ENCODE results near the gene IP6K1.

IP6K1 gene

DNA sequence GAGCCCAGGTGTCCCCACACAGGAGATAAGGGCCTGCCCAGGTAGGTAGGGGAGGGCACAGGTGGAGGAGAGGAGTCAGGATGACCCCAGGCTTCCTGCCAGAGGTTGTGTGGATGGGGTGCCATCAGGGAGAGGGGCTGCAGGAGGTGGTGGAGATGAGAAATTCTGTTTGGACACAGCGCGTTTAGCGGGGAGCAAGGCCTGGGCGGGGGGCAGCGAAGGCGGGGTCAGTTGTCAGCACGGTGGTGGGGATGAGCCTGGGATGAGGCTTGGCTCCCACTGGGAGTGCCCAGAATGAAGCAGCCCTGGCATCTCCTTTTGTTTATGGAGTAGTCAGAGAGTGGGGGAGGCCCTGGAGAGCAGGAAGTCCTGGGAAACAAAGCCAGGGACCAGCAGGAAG is 82.4 kb downstream of the IP6K1 start:
- H3K4me1 ChIP-seq (ENCODE audit: control insufficient read depth, insufficient read depth, low read length) = no peaks in the 10 kb centered on the region
- ChIA-PET POLR2A (no interaction called here), CTCF (interaction anchor here (0.7 to 4.7 kb wide), 3 partner anchors 15 to 135 kb away, joined by 4 to 36 read pairs (median 4); no protein-coding TSS in a partner anchor)

DNA sequence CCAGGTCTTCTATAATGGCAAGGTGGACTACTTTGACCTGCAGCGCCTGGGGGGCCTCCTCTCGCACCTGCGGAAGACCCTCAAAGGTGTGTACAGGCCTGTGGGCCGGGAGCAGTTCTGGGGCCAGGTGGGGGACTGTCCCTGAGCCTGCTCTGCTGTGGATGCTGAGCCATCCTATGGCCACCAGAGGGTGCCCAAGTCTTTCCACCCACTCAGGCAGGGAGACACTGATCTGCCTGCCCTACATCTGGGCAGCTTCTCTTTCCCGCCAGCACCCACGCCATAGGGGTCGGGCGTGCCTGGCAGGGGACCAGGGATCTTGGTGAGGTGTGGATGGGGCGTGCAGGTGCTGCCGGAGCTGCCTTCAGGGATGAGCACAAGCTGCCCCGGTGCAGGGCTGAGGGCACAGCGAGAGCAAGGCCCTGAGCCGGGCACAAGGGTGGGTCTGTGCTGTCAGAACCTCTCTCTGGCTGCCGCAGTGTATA is 82.9 kb downstream of the IP6K1 start:
- no peaks in the 10 kb centered on the region for H3K4me1 ChIP-seq (ENCODE audit: control insufficient read depth, insufficient read depth, low read length)
- no peak overlapping the region for H3K27ac ChIP-seq (ENCODE audit: extremely low read depth, low read depth, low read length)
- H3K9me3 ChIP-seq (ENCODE audit: control insufficient read depth, insufficient read depth, low read depth, low read length) = no peaks in the 10 kb centered on the region
- H3K36me3 ChIP-seq (ENCODE audit: control insufficient read depth in 2 of 2, insufficient read depth in 1 of 2, low read length in 2 of 2) = peaks cover 0 to 91% of the 10 kb centered on the region in 2 experiments; a peak in 2 of 3 replicates
- ChIA-PET POLR2A (no interaction called here), CTCF (interaction anchor here (0.7 to 4.7 kb wide), 4 partner anchors 16 to 136 kb away, joined by 4 to 36 read pairs (median 4); no protein-coding TSS in a partner anchor)
- H3K4me3 ChIP-seq (ENCODE audit: low read depth, low read length) = no peak overlapping the region
- TF ChIP-seq ZNF302 (tag by site-specific recombination; IDR thresholded peaks at IDR 0.05; ENCODE audit: low read depth) (no peak), ZSCAN23 (tag by site-specific recombination; IDR thresholded peaks at IDR 0.05) (no peak), ZNF121 (tag by site-specific recombination; IDR thresholded peaks at IDR 0.05) (no peak), ZBTB48 (tag by site-specific recombination; IDR thresholded peaks at IDR 0.05) (0 out of 2 replicates have a peak, but pooled peaks have one; percentile 40), ZEB2 (tag by site-specific recombination; IDR thresholded peaks at IDR 0.05) (peak; percentile 17; the same call in 1 of the 2 replicates), ZNF600 (tag by site-specific recombination; IDR thresholded peaks at IDR 0.05) (no peak), ZSCAN30 (tag by site-specific recombination; IDR thresholded peaks at IDR 0.05) (no peak), ZNF610 (tag by site-specific recombination; IDR thresholded peaks at IDR 0.05; ENCODE audit: borderline replicate concordance) (no peak), EGR2 (tag by site-specific recombination; IDR thresholded peaks at IDR 0.05; ENCODE audit: low read depth) (peak; percentile 81)
- TF ChIP-seq, protein P1, sequence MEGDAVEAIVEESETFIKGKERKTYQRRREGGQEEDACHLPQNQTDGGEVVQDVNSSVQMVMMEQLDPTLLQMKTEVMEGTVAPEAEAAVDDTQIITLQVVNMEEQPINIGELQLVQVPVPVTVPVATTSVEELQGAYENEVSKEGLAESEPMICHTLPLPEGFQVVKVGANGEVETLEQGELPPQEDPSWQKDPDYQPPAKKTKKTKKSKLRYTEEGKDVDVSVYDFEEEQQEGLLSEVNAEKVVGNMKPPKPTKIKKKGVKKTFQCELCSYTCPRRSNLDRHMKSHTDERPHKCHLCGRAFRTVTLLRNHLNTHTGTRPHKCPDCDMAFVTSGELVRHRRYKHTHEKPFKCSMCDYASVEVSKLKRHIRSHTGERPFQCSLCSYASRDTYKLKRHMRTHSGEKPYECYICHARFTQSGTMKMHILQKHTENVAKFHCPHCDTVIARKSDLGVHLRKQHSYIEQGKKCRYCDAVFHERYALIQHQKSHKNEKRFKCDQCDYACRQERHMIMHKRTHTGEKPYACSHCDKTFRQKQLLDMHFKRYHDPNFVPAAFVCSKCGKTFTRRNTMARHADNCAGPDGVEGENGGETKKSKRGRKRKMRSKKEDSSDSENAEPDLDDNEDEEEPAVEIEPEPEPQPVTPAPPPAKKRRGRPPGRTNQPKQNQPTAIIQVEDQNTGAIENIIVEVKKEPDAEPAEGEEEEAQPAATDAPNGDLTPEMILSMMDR (tag by site-specific recombination; IDR thresholded peaks at IDR 0.05) = peak; percentile 84

More for the DNA sequence above, 82.4 kb downstream of the IP6K1 start:
- no peaks in the 10 kb centered on the region for H3K9me3 ChIP-seq (ENCODE audit: control insufficient read depth, insufficient read depth, low read depth, low read length)
- peaks cover 0 to 87% of the 10 kb centered on the region in 2 experiments; a peak in 2 of 3 replicates for H3K36me3 ChIP-seq (ENCODE audit: control insufficient read depth in 2 of 2, insufficient read depth in 1 of 2, low read length in 2 of 2)
- TF ChIP-seq, protein P2, sequence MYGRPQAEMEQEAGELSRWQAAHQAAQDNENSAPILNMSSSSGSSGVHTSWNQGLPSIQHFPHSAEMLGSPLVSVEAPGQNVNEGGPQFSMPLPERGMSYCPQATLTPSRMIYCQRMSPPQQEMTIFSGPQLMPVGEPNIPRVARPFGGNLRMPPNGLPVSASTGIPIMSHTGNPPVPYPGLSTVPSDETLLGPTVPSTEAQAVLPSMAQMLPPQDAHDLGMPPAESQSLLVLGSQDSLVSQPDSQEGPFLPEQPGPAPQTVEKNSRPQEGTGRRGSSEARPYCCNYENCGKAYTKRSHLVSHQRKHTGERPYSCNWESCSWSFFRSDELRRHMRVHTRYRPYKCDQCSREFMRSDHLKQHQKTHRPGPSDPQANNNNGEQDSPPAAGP (tag by site-specific recombination; IDR thresholded peaks at IDR 0.05) = no peak
- TF ChIP-seq, protein P3, sequence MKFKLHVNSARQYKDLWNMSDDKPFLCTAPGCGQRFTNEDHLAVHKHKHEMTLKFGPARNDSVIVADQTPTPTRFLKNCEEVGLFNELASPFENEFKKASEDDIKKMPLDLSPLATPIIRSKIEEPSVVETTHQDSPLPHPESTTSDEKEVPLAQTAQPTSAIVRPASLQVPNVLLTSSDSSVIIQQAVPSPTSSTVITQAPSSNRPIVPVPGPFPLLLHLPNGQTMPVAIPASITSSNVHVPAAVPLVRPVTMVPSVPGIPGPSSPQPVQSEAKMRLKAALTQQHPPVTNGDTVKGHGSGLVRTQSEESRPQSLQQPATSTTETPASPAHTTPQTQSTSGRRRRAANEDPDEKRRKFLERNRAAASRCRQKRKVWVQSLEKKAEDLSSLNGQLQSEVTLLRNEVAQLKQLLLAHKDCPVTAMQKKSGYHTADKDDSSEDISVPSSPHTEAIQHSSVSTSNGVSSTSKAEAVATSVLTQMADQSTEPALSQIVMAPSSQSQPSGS (tag by site-specific recombination; IDR thresholded peaks at IDR 0.05; ENCODE audit: low read depth) = no peak
- TF ChIP-seq ZEB2 (tag by site-specific recombination; IDR thresholded peaks at IDR 0.05) = no peak
- no peak for TF ChIP-seq KLF8 (tag by site-specific recombination; IDR thresholded peaks at IDR 0.05)
- no peak for TF ChIP-seq ZNF600 (tag by site-specific recombination; IDR thresholded peaks at IDR 0.05)
- TF ChIP-seq ZBTB1 (tag by site-specific recombination; IDR thresholded peaks at IDR 0.05) = no peak
- no peak for TF ChIP-seq ZNF510 (tag by site-specific recombination; IDR thresholded peaks at IDR 0.05; ENCODE audit: insufficient replicate concordance)
- no peak for TF ChIP-seq ZNF354C (tag by site-specific recombination; IDR thresholded peaks at IDR 0.05; ENCODE audit: borderline replicate concordance, low read depth)
- no peak for TF ChIP-seq ZNF585B (tag by site-specific recombination; IDR thresholded peaks at IDR 0.05)
- TF ChIP-seq GLI2 (tag by site-specific recombination; IDR thresholded peaks at IDR 0.05; ENCODE audit: borderline replicate concordance, low read depth) = no peak
- no peak for TF ChIP-seq ZNF221 (tag by site-specific recombination; IDR thresholded peaks at IDR 0.05; ENCODE audit: borderline replicate concordance)
- TF ChIP-seq ZNF549 (tag by site-specific recombination; IDR thresholded peaks at IDR 0.05) = no peak
- no peak for TF ChIP-seq ZNF664 (tag by site-specific recombination; IDR thresholded peaks at IDR 0.05)
- TF ChIP-seq, protein P4, sequence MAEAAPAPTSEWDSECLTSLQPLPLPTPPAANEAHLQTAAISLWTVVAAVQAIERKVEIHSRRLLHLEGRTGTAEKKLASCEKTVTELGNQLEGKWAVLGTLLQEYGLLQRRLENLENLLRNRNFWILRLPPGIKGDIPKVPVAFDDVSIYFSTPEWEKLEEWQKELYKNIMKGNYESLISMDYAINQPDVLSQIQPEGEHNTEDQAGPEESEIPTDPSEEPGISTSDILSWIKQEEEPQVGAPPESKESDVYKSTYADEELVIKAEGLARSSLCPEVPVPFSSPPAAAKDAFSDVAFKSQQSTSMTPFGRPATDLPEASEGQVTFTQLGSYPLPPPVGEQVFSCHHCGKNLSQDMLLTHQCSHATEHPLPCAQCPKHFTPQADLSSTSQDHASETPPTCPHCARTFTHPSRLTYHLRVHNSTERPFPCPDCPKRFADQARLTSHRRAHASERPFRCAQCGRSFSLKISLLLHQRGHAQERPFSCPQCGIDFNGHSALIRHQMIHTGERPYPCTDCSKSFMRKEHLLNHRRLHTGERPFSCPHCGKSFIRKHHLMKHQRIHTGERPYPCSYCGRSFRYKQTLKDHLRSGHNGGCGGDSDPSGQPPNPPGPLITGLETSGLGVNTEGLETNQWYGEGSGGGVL (tag by site-specific recombination; IDR thresholded peaks at IDR 0.05) = no peak
- TF ChIP-seq, protein P5, sequence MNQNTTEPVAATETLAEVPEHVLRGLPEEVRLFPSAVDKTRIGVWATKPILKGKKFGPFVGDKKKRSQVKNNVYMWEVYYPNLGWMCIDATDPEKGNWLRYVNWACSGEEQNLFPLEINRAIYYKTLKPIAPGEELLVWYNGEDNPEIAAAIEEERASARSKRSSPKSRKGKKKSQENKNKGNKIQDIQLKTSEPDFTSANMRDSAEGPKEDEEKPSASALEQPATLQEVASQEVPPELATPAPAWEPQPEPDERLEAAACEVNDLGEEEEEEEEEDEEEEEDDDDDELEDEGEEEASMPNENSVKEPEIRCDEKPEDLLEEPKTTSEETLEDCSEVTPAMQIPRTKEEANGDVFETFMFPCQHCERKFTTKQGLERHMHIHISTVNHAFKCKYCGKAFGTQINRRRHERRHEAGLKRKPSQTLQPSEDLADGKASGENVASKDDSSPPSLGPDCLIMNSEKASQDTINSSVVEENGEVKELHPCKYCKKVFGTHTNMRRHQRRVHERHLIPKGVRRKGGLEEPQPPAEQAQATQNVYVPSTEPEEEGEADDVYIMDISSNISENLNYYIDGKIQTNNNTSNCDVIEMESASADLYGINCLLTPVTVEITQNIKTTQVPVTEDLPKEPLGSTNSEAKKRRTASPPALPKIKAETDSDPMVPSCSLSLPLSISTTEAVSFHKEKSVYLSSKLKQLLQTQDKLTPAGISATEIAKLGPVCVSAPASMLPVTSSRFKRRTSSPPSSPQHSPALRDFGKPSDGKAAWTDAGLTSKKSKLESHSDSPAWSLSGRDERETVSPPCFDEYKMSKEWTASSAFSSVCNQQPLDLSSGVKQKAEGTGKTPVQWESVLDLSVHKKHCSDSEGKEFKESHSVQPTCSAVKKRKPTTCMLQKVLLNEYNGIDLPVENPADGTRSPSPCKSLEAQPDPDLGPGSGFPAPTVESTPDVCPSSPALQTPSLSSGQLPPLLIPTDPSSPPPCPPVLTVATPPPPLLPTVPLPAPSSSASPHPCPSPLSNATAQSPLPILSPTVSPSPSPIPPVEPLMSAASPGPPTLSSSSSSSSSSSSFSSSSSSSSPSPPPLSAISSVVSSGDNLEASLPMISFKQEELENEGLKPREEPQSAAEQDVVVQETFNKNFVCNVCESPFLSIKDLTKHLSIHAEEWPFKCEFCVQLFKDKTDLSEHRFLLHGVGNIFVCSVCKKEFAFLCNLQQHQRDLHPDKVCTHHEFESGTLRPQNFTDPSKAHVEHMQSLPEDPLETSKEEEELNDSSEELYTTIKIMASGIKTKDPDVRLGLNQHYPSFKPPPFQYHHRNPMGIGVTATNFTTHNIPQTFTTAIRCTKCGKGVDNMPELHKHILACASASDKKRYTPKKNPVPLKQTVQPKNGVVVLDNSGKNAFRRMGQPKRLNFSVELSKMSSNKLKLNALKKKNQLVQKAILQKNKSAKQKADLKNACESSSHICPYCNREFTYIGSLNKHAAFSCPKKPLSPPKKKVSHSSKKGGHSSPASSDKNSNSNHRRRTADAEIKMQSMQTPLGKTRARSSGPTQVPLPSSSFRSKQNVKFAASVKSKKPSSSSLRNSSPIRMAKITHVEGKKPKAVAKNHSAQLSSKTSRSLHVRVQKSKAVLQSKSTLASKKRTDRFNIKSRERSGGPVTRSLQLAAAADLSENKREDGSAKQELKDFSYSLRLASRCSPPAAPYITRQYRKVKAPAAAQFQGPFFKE (tag by site-specific recombination; IDR thresholded peaks at IDR 0.05; ENCODE audit: borderline replicate concordance) = no peak
- TF ChIP-seq ZNF10 (tag by site-specific recombination; IDR thresholded peaks at IDR 0.05) = no peak
- no peak for TF ChIP-seq ZNF792 (tag by site-specific recombination; IDR thresholded peaks at IDR 0.05)
- no peak overlapping the region for H3K27ac ChIP-seq (ENCODE audit: extremely low read depth, low read depth, low read length)
- H3K4me3 ChIP-seq (ENCODE audit: low read depth, low read length) = no peak overlapping the region
